Activated CD4-positive, alpha-beta T cell treated with anti-CD3 and anti-CD28 coated beads, Interleukin-2, amount 50 U/mL, for 4 hours (primary cell): ENCODE results near the gene C8A.

Experiments
- DNase-seq, 2 experiments: peaks; one replicate each; pipeline ENCODE4 v3.0.0-alpha.2; 2020

Gene C8A

DNA sequence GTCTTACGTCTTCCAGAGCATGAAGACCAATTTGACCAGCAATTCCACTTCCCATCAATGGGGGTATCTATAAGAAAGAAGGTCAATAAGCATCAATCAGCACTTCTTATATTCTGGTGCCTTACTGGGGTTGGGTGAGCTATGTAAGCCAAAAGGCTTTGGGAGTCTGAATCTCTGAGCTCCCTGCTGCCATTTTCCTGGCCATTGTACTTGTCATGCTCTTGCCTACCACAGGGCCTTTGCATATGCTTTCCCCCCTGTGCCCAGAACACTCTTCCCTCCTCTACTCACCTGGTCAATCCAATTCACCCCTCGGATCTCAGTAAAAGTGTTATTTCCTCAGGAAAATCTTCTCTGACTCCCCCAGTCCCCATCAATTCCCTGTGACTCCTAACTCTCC, 74.9 kb downstream of the C8A start:
- no peak for DNase-seq

DNA sequence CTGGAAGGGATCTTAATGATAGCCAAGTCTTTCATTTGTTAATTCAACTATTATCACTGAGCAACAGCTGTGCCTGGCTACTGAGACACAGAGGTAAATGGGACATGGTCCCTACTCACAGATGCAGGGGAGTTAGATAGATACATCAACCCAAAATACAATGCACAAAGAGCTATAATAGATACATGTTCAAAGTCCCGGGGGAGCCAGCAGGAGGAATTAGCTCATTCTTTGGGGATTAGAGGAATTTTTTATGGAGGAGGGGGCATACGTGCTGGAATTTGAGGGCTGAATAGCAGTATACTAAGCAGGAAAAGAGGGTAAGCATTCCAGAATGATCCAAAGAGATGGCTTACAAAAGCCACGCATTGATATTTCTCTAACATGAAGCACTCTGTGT, 76.6 kb downstream of the C8A start:
- DNase-seq: no peak

DNA sequence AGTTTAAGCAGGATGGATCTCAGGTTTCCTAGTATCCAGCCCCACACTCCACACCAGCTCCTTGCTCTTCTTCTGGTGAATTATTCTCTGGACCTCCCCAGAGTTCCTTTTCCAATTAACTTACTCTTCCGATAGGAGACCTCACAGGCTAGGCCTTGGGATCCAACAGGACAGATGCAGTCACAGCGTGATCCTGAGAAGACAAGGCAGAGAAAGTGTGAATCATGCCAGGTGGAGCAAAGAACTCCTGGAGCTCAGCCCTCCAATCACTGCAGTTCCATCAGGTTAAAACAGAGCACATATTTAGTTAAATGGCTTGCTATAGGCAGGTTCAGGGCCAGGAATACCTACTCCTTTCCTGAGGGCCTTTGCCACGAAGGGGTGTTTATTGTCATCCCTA, 77.1 kb downstream of the C8A start:
- no peak for DNase-seq

DNA sequence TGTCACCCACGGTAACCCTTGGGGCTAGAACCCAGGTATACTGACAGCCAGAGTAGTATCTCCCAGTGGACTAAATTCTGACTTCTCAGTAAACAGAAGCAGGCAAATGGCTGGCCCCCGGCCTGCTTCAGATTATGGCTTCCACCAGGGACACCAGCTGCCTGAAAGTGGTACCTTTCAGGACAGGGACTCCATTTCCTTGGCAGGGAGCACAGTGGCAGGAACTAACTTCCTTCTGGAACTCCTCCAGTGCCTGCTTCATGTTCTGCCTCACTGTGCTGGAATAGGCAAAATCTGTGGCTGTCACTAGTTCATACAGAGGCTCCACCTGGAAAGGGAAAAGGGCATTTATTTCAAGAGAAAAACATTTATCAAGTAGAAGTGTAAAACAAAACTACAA, 78.6 kb downstream of the C8A start:
- DNase-seq: no peak

DNA sequence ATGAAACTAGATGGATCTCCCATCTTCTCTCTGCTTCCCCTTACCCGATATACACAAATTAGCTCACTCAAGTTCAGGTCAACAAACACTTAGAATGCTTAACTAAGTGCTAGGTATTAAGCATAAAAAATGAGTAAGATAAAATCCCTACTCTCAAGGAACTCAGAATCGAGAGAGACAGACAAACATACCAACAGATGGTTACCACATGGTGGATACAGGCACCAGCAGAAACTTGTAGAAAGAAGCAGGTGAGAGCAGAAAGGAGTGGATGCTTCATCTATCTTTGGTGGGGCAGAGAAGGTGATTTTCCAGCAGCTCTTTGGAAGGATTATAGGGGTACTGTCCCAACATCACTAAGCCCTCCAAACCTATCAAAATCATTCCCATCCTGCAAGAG, 79.0 kb downstream of the C8A start:
- DNase-seq: no peak

DNA sequence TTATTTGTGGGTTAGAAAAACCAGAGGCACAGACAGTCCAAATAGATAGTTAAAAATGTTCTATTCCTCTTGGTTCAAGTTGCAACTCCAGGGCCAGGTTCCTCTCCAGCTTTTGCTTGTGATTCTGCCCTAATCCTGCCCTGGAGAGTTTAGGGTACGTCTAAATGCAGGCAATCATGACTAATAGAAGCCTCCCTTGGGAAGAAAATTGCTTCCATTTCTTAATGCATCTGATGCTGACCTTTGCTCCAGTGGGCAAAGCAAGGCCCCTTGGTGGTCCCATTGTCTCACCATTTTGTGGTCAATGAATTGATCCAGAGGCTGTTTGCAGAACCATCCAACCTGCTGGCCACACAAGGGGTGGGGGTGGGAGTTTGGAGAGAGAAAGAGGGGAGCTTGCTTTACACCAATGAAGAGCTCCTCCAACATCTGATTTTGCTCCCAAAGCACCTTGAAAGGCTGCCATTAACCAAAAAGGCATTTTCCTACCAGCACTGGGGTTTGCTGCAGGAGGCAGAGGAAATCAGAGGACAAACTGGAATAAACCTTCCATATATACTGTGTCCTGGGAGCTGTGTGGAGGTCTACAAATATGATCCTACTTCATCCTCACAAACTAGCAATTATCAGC, 79.9 kb downstream of the C8A start:
- DNase-seq: no peak

GRCh38 chr1:56938646-56939045, 84.0 kb downstream of the C8A start:
- no peak for DNase-seq

DNA sequence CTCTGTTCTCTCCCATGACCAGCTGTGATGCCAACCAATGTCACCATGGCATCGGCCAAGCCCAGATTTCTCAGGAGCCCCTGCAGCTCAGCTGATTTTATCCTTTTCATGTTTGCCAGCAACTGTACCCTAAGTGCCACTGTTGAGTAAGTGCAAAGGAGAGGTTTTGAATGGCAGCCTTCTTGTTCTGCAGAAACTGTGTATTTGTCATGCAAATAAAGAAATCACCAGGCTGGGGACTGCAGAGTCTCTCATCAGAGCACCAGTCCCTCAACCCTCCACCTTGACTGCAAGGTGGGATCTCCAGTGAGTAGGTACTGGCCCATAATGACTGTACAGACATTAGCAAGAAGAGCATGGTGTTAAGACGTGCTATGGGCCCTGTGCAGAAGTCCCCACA, 84.6 kb downstream of the C8A start:
- DNase-seq: no peak

DNA sequence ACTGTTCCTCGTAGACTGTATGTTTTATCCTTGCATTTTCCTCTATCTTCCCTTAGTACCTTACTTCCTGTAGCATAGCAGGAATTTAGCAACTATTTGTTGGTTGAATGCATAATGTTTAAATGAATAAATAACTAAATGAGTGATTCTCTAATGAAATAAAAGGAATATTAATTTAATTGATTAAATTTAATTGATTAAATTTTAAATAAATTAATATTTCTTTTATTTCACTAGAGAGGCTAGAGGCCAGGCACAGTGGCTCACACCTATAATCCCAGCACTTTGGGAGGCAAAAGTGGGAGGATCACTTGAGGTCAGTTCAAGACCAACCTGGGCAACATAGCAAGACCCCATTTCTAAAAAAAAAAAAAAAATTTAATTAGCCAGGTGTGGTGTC, 85.4 kb downstream of the C8A start:
- DNase-seq: no peak

DNA sequence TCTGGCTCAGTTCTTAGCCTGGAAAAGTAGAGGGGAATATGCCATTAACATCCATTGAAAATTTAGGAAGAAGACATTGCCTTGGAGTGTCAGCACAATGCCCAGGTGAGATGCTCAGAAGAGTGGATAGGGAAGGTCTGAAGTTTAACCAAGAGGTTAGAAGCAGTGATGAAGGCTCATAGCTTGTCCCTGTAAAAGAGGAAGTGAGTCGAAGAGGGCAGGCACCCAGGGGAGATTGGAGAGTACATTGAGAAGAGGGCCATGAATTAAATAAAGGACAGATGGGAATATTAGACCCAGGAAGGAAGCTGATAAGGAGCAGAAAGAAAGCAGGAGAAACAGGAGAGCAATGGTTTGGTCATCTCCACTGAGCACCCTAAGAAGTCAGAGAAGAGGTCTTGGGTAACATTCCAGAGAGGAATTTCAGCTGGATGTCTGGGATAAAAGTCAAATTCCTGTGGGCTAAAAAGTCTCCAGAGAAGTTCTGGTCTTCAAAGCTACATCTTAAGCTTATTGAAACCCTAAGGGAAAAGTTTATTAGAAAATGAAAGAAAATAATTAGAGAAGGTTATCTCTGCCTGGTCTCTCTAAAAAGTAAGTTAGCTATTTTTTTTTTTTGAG, 93.9 kb downstream of the C8A start:
- DNase-seq: no peak

DNA sequence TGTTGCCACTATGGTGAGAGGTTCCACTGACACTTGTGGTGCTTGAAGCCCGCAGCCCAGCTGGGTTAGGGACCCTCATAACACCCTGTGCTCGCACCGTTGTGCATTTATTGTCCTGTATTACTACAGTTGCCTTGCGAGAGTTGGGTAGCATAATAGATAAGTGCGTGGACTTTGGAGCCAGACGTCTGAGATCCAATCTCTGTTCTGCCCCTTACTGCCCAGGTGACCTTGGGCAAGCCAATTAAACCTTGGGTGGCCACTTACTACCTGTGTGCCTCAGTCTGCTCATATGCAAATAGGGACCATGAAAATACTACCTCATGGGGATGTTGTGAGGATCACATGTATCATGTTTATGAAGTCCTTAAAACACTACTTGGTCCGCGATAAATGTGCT, 97.9 kb downstream of the C8A start:
- DNase-seq: no peak

GRCh38 chr1:56953386-56953785, 98.8 kb downstream of the C8A start:
- DNase-seq: no peak

DNA sequence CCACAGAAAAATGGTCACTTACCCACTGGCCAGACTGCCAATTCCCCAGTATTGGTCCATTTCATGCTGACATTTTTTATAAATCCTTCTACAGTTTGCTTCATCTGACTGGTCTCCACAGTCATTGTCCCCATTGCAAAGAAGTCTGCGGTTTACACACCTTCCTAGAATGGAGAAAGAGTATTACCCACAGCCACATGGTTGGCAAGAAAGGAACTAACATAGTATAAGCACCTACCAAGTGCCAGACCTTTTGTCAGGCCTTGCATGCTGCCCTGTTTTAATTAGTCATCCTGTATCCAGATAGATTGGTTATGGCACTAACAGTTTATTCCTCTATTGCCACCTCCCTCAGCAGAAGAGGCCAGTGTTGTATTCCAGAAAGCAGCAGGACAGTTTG, 100.1 kb downstream of the C8A start:
- no peak for DNase-seq

DNA sequence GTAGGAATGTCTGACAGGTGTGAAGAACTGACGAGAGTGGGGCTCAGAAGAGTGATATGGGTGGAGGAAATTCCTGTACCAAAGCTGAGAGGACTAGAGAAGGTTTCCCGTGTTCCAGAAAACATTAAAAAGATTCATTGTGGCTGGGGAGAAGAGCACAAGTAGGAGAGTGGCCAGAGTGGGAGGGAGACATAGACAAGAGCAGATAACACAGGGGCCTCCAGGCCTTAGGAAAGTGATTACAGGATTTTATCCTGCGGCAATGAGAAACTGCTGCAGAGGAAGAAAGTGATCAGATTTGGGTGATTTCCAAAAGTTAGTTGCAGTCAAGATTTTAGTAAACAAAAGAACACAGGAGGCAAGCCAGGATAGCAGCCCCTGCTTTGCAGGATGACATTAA, 103.3 kb downstream of the C8A start:
- no peak for DNase-seq

DNA sequence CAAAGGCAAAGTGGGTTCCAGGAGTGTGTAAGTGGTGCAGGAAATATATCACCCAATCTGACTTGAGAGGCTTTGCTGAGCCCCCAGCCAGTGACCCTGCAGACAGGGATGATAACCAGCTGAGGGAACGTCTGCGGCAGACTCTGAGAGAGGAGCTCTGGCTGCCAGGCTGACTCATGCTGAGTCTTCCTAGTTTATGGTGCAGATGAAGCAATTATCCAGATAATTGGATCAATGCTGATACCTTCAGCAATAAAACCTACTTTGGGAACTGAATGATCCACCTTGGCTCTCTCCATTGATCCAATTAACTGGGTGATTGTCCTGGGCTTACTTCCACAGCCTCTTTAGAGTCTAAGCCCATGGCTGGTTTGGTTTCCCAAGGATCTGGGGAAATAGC, 103.9 kb downstream of the C8A start:
- DNase-seq: no peak

DNA sequence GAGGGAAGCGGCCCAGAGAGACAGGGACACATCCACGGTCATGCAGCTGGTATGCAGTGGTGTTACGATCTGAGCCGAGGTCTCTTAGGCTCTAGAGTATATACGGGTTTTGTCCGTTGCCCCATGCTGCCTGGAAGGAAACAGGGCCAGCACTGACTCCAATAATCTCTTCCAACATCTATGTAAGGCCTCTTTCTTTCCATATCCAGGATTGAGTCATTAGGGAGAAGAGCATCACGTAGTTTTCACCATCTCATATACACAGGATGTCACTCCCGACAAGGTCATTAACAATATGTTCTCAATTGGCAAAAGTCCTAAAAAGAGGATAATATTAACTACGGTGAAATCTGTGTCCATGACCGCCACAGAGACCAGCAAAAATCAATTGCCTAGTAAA, 106.8 kb downstream of the C8A start:
- DNase-seq: no peak

GRCh38 chr1:56963667-56964066, 109.1 kb downstream of the C8A start:
- DNase-seq: no peak

DNA sequence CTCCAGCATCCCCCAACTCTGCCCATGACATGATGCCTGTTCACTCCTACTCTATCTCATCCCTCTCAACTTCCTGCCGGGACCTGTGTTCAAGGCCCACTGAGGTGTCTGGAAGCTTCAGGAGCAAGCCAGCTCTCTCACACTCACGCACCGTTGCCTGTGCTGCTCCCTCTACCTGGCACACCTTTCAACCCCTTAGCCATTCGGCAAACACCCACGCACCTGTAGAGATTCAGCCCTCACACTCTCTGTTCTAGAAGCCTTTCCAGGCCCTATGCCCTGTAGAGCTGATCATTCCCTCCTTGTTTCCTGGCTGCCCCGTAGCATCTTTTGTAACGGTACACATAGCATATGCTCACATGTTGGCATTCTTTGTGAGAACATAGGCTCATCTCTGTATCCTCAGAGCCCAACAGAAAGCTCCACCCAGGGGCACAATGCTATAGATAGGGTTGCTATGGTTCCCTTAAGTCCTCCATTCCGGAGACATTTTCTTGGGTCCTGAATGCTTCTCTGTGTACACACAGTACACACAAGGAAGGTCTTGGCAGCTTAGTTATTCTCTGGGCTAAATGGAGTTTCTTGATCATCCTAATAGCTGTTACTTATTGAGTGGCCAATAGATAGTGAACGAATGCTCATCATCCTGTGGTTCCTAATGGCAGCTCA, 109.9 kb downstream of the C8A start:
- no peak for DNase-seq

GRCh38 chr1:56965191-56965590, 110.6 kb downstream of the C8A start:
- no peak for DNase-seq

GRCh38 chr1:56965916-56966697, 111.5 kb downstream of the C8A start, which contains the start of gene C8B:
Gene C8B, minus strand, starts transcription at chr1:56966015. Its CDS starts 67 bp downstream, at chr1:56965948.
- no peak for DNase-seq

DNA sequence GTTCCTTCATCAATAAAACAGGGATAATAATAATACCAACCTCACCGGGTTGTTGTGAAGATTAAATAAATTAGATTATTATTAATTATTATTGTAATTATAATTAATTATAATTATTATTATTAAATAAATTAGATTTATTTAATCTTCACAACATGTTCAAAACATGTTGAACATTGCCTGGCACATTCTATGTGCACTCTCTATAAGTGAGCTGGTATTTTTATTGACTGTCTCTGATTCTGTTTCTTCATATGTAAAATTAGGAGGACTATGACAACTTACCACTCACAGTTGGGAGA, 112.1 kb downstream of the C8A start:
- no peak for DNase-seq

DNA sequence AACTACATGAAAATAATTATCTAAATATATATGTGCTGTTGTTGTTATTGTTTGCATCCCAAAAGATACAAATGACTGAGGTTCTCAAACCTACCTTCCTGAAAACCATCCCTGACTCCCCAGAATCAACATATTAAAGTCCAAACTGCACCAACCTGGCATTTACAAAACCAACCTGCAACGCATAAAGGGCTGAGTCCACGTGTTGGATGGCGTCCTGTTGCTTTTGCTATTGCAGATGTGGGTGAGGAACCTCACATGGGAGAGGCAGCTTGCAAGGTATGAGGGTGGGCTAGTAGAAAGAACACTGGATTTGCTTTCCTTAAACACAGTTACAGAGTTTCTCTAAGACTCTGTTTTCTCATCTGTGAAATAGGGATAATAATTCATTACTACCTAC, 112.8 kb downstream of the C8A start:
- no peak for DNase-seq
